GM19395 (cell line): ENCODE results near the gene ELL.

Experiments
- ATAC-seq: cut with Tn5 transposase; IDR thresholded peaks from one replicate; pipeline ENCODE4 v1.9.1; 2021; ENCODE audit warnings: mild to moderate bottlenecking, moderate library complexity; ENCODE audit not compliant: unreplicated experiment

ELL gene

DNA sequence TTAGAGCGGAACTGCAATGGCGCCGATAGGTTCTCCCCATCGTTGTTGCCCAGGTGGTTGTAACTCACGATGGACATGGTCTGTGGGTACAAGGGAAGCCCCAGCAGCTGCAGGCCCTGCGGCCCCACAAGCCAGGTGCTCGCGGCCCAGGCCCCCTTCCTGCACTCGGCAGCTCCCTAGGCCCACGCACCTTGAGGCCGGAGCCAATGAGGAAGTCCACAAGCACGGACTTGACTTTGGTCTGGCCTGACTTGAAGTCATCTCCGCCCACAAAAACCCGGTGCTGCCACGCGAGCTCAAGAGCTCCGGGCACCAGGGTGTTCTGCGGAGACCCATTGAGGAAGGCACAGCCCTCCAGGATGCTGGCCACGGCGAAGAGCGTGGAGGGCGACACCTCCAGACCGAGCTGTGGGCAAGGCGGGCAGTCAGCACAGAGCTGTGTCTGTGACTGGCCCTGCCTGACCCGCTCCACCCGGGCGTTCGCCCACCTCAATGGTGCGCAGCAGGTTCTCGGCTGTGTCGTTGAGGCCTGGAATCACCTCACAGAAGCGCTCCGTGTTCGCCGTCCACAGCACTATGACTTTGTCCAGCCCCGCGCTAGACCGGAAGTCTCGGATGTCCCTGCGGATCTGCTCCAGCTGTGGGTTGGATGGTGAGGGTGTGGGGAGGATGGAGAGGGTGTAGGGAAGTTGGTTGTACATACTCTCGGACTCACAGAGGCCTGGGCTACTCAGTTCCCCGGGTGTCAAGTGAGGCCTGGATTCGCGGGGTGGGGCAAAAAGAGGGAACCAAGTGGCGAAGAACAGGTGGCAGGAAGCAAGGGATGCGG, 85.8 kb downstream of the ELL start:
- no peak for ATAC-seq

DNA sequence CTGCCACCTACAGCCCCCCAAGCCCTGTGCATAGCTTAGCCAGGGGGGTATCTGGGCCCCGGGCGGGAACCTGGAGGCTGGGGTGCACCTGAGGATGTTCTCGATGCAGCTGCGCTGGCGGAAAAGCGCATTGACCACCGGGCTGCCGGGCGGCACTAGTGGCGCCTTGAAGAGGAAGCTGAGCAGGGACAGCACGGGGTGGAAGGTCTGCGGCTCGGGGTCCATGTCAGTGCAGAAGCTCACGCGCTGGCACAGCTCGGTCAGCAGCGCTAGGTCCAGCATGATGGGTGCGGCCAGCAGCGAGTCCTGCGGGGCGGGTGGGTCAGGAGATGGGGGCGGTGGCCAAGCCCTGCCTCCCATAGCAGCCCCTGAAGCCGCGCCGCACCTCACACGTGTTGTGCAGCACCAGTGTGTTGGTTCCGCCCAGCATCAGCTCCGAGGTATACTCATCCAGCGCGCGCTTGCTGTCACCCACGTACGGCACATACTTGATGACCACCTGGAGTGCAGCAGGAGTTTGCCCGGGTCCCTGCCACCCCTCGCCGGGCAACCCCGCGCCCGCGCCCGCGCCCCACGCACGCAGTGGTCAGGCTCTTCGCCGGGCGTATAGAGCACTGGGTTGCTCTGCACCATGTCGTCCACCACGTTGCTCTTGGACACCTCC, 86.6 kb downstream of the ELL start:
- no peak for ATAC-seq

DNA sequence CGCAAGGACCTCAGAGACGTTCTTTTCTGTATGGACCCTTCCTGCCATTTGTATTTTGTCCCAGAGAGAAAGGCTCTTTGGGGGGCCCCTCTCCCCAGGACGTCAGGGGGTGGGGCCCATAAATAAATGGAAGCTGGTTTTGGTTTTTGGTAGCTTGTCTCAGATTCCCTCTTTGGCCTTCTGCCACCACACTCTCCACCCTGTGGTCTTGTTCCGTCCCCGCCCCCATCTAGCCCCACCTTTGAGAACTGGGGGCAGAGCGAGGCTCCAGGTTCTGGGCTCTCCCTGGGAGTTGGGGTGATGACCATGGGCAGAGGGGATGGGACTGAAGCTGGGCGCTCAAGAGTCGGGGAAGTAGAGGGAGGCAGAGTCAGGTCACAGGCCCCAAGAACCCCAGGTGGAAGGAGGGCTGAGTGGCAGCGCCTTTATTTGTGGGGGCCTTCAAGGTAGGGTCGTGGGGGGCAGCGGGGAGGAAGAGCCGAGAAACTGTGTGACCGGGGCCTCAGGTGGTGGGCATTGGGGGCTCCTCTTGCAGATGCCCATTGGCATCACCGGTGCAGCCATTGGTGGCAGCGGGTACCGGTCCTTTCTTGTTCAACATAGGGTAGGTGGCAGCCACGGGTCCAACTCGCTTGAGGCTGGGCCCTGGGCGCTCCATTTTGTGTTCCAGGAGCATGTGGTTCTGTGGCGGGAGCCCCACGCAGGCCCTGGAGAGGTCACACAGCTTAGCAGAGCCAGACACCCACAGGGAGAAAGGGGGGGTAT, 87.3 kb downstream of the ELL start:
- no peak for ATAC-seq

GRCh38 chr19:18433735-18434398, 88.0 kb downstream of the ELL start:
- ATAC-seq = no peak

DNA sequence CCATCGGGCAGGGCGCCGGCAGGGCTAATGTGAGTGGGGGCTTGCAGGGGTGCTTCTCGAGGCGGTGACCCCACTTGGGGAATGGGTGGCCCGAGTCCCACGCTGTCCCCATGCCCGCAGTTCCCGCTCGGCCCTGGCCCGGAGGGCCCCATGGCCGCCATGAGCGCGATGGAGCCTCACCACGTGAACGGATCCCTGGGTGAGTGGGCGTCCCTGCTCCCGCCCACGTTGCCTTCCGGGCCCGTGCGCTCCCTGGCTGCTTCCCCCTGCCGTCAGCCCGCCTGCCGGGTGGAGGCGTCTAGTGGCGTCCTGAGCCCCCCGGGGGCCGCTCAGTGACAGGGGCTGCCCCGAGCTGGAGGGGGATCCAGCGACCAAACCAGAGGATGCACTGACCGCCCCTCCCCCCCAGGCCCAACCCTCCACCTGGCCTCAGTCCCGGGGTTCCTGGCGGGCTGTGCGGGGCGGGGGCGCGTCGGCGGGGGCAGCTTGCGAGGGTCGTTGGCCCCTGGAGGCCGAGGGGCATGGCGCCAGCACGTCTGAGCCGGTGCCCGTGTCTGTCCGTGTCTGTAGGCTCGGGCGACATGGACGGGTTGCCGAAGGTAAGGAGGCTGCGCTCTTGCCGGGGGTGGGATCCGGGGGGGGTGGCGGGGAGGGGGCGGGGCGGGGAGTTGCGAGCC, 88.7 kb downstream of the ELL start:
- ATAC-seq = no peak

GRCh38 chr19:18432275-18433014, 89.4 kb downstream of the ELL start:
- ATAC-seq = no peak

- no peak for ATAC-seq
Measured at GRCh38 chr19:18431351-18432197, 90.3 kb downstream of the ELL start.

GRCh38 chr19:18430417-18431144, 91.3 kb downstream of the ELL start:
- no peak for ATAC-seq

DNA sequence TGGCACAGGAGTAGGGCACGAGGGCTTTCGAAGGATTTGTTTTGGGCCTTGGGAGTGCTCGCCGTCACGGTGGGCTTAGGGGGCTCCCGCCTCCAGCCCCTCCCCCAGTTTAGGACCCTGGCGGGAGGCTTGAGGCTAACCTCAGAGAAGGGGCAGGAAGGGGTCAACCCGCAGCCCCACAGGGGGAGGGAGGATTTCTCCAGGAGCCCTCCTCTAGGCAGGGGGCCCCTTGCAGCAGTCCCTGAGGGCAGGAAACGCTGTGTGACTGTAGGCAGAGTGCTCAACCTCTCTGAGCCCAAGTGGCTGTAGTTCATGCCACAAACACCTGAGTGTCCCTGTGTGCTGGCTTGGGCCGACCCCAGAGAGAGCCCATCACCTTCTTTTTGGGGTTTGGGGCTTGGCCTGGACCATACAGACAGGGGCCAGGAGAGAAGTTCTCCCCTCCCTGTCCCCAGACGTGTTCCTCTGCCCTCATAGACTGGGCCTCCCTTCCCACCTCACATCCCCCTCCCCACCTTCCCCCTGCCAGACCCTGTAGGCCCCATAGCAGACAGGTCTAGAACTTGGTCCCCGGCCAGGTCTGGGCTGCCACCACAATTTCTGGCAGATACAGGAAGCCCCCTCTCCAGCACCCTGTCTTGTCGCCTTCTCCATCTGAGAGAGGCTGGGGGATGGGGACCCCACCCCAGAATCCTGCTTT, 92.0 kb downstream of the ELL start:
- no peak for ATAC-seq

GRCh38 chr19:18428787-18429674, 92.8 kb downstream of the ELL start:
- peak; percentile 57 for ATAC-seq

DNA sequence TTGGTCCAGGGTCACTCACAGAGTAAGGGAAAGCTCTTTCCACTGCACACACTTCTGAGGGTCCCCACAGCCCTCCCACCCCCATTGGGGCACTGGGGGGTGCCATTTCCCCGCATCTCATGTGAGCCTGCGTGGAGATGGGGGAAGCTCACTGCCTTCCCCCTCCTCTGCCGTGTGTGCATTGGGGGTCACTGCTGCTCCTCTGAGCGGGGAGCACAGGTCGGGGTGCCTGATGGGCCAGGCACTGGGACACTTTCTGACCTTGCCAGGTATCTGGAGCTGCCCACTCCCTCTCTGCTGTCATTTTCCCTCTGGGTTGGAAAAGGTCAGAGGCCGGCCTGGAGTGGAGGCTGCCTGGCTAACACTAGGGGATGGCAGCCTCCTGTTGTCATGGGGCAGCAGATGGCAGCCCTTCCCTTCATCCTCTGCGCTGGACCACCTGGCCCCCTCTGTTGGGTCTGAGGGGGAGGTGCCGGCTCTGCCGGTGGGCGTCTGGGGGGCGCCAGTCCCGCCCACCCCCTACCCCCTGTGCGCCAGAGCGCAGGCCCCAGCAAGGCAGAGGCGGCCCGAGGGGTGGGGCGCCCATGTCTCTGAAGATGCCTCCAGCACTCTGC, 93.6 kb downstream of the ELL start:
- ATAC-seq = no peak

- no peak for ATAC-seq
Measured at GRCh38 chr19:18427743-18428113, 94.1 kb downstream of the ELL start.

- ATAC-seq = no peak
Measured at GRCh38 chr19:18427080-18427742, 94.7 kb downstream of the ELL start.

GRCh38 chr19:18426416-18426767, 95.5 kb downstream of the ELL start:
- ATAC-seq = no peak

DNA sequence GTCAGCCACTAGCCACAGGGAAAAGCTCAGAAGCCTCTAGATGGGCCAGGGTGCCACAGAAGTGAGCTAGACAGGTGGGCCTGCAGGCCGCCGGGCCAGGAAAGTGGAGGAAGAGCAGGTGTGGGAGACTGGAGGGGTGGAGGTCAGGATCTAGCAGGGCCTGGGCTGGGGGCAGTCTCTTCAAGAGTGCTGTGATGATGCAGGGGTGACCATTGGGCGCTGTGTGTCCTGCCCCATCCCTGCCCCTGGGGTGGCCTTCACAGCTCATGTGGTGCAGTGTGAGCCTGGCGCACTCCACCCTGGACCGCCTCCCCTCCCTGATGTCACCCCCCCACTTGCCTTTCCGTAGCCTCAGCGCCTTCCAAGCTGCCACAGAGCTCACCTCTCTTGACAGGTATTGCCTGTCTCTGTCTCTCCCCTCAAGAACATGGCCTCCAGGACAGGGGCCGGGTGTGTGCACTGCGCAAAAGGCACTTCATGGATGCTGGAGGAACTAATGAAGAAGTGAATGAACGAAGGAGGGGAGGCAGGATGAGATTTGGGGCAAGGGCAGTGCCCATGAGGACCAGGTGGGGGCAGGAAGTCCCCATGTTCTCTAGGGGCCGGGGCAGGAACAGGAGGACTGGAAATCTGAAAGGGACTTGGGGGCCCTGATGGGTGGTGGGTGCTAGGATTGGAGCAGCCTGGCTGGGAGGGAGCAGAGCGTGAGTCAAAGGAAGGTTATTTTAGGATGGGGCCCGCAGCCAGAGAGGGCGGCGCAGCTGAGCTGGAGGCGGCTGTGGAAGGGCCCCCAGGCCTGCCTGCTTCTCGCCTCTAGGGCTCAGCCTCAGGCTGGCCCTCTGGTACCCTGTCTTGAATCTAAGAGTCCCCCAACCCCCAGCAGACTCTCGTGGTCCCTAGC, 96.1 kb downstream of the ELL start:
- ATAC-seq = no peak
